Liver (tissue), 9 donors: ENCODE results near the gene WDR46. TPM values are rescaled to one million over a fixed set of nuclear protein-coding genes. Genes with fewer than 3 reads are reported as not detected.

Source experiments
- DNase-seq: peaks from one replicate; pipeline ENCODE4 v3.0.0-alpha.2; 2017; ENCODE audit warnings: low spot score
- H3K27ac ChIP-seq, 2 donors: one replicate each; pipeline ENCODE4 v1.7.0; 2013; ENCODE audit warnings: inconsistent platforms in 2 of 2, low read length in 2 of 2, control low read depth in 1 of 2, low read depth in 1 of 2, mild to moderate bottlenecking in 1 of 2
- H3K27me3 ChIP-seq, 4 donors: one replicate each; pipeline versions ENCODE4 v1.6.1 to v1.7.0; 2013; ENCODE audit warnings: low read length in 3 of 4, inconsistent platforms in 1 of 4, mild to moderate bottlenecking in 1 of 4, moderate library complexity in 1 of 4; ENCODE audit not compliant: control insufficient read depth in 4 of 4, insufficient read depth in 4 of 4
- H3K36me3 ChIP-seq, 4 donors: one replicate each; pipeline versions ENCODE4 v1.6.1 to v1.7.0; 2013; ENCODE audit warnings: low read length in 3 of 4, mild to moderate bottlenecking in 3 of 4, low read depth in 1 of 4, moderate library complexity in 1 of 4; ENCODE audit not compliant: control insufficient read depth in 4 of 4, insufficient read depth in 3 of 4
- H3K4me1 ChIP-seq, 4 donors: one replicate each; pipeline versions ENCODE4 v1.6.1 to v1.7.0; 2013; ENCODE audit warnings: low read length in 3 of 4, mild to moderate bottlenecking in 3 of 4, moderate library complexity in 1 of 4; ENCODE audit not compliant: control insufficient read depth in 4 of 4, insufficient read depth in 4 of 4
- H3K4me3 ChIP-seq, 3 donors: one replicate each; pipeline versions ENCODE4 v1.6.1 to v1.7.0; 2013; ENCODE audit warnings: low read length in 3 of 3, control low read depth in 1 of 3, low read depth in 1 of 3, mild to moderate bottlenecking in 1 of 3
- H3K9ac ChIP-seq, 2 donors: one replicate each; pipeline ENCODE4 v1.7.0; 2013; ENCODE audit warnings: low read length in 2 of 2, mild to moderate bottlenecking in 2 of 2, moderate library complexity in 2 of 2, control low read depth in 1 of 2, low read depth in 1 of 2
- H3K9me3 ChIP-seq, 4 donors: one replicate each; pipeline versions ENCODE4 v1.6.1 to v1.7.0; 2013; ENCODE audit warnings: low read length in 3 of 4; ENCODE audit not compliant: control insufficient read depth in 4 of 4
- ATF3 ChIP-seq: IDR thresholded peaks from 2 replicates; pipeline ENCODE4 v1.6.1; 2016; ENCODE audit warnings: antibody characterized with exemption
- EGR1 ChIP-seq, 2 donors: IDR thresholded peaks; 2 replicates each; pipeline ENCODE4 v1.6.1; 2016 to 2018; ENCODE audit warnings: antibody characterized with exemption in 2 of 2, low read depth in 2 of 2
- FOXA1 ChIP-seq: IDR thresholded peaks from 2 replicates; pipeline ENCODE4 v1.6.1; 2016; ENCODE audit warnings: antibody characterized with exemption
- FOXA2 ChIP-seq: IDR thresholded peaks from 2 replicates; pipeline ENCODE4 v1.6.1; 2016; ENCODE audit warnings: antibody characterized with exemption
- GABPA ChIP-seq, 2 donors: IDR thresholded peaks in 1 of 2; conservative IDR thresholded peaks in 1 of 2; 2 replicates each; pipeline ENCODE4 v1.6.1; 2016; ENCODE audit warnings: antibody characterized with exemption in 2 of 2, mild to moderate bottlenecking in 1 of 2, moderate library complexity in 1 of 2
- HNF4A ChIP-seq, 2 donors: conservative IDR thresholded peaks; 2 replicates each; pipeline ENCODE4 v1.6.1; 2016; ENCODE audit warnings: antibody characterized with exemption in 2 of 2, mild to moderate bottlenecking in 2 of 2
- HNF4G ChIP-seq: IDR thresholded peaks from 2 replicates; pipeline ENCODE4 v1.6.1; 2016; ENCODE audit warnings: antibody characterized with exemption
- JUND ChIP-seq, 2 donors: IDR thresholded peaks; 2 replicates each; pipeline ENCODE4 v1.6.1; 2016; ENCODE audit warnings: antibody characterized with exemption in 2 of 2
- MAX ChIP-seq: IDR thresholded peaks from 2 replicates; pipeline ENCODE4 v1.6.1; 2016; ENCODE audit warnings: antibody characterized with exemption
- NR2F2 ChIP-seq: IDR thresholded peaks from 2 replicates; pipeline ENCODE4 v1.6.1; 2016; ENCODE audit warnings: antibody characterized with exemption
- RAD21 ChIP-seq, 2 donors: IDR thresholded peaks; 2 replicates each; pipeline ENCODE4 v1.6.1; 2016; ENCODE audit warnings: antibody characterized with exemption in 2 of 2, mild to moderate bottlenecking in 2 of 2
- REST ChIP-seq: IDR thresholded peaks from 2 replicates; pipeline ENCODE4 v1.6.1; 2016; ENCODE audit warnings: antibody characterized with exemption, mild to moderate bottlenecking
- RXRA ChIP-seq, 2 donors: IDR thresholded peaks; 2 replicates each; pipeline ENCODE4 v1.6.1; 2017 to 2018; ENCODE audit warnings: antibody characterized with exemption in 2 of 2, mild to moderate bottlenecking in 1 of 2
- SP1 ChIP-seq: IDR thresholded peaks from 2 replicates; pipeline ENCODE4 v1.6.1; 2018; ENCODE audit warnings: antibody characterized with exemption, mild to moderate bottlenecking
- TAF1 ChIP-seq: conservative IDR thresholded peaks from 2 replicates; pipeline ENCODE4 v1.6.1; 2016; ENCODE audit warnings: antibody characterized with exemption, mild to moderate bottlenecking
- YY1 ChIP-seq: IDR thresholded peaks from 2 replicates; pipeline ENCODE4 v1.6.1; 2016; ENCODE audit warnings: antibody characterized with exemption, mild to moderate bottlenecking
- ZBTB33 ChIP-seq: IDR thresholded peaks from 2 replicates; pipeline ENCODE4 v1.6.1; 2016; ENCODE audit warnings: antibody characterized with exemption
- WGBS: extraction: QIAGEN DNeasy Blood & Tissue Kit; methylation state at CpG from one replicate; pipeline ENCODE4 v1.1.7; 2013; 5-methylcytosine and 5-hydroxymethylcytosine counted together
- polyA plus RNA-seq, 2 donors: library from polyadenylated mRNA; stranded (reverse) in 1 of 2; unstranded in 1 of 2; fragments of 200-250 nt in 1 of 2; fragments of >200 nt in 1 of 2; fragmentation: Nextera tagmentation in 1 of 2; extraction: Ambion mirVana in 1 of 2; gene quantifications; one replicate each; pipeline versions ENCODE4 v1.2.1 to v1.2.3, GENCODE V29; 2013 to 2015
- total RNA-seq, 2 donors: library from RNA; depleted of rRNA; stranded (reverse); fragments of >200 nt; gene quantifications; one replicate each; pipeline ENCODE4 v1.2.3, GENCODE V29; 2014
- donor health status: healthy.
- donor health status: healthy.
- donor health status: healthy.
- donor health status: healthy.
- donor health status: healthy.

The WDR46 gene
- total and polyA plus RNA-seq, 4 donors: 17.9 to 30.2 (median 25.7) TPM

GRCh38 chr6:33313105-33313708 is 24.2 kb upstream of the WDR46 start (continued):
- no peak for TF ChIP-seq JUND (IDR thresholded peaks at IDR 0.05)
- no peak for TF ChIP-seq SP1
- TF ChIP-seq RAD21 (IDR thresholded peaks at IDR 0.05): no peak

GRCh38 chr6:33312361-33313104 is 23.5 kb upstream of the WDR46 start:
- DNase-seq: peak; percentile 69
- TF ChIP-seq EGR1 (IDR thresholded peaks at IDR 0.05; ENCODE audit: low read depth in 2 of 2): no peak
- peak; percentile 88 to 98 for TF ChIP-seq RXRA (IDR thresholded peaks at IDR 0.05)
- peak in 1 of 2 donors; percentile 45 for TF ChIP-seq GABPA (IDR thresholded peaks at IDR 0.05 in 1 of 2, conservative IDR thresholded peaks at IDR 0.05 in 1 of 2)
- peak; percentile 9 for TF ChIP-seq MAX
- TF ChIP-seq TAF1: no peak
- peak; percentile 20 for TF ChIP-seq SP1
- Histone ChIP-seq H3K4me1 (peaks cover 11 to 38% (median 25%) of the 10 kb centered on the region in 4 donors), H3K27ac (peak overlapping the region; percentile 98 to 99), H3K9ac (peak overlapping the region; percentile 87 to 90), H3K36me3 (peaks cover 0 to 5% (median 0%) of the 10 kb centered on the region in 4 donors), H3K9me3 (no peaks in the 10 kb centered on the region), H3K27me3 (no peaks in the 10 kb centered on the region), H3K4me3 (peak overlapping the region; percentile 66 to 96 (median 88))
- 3% methylated on average over 29 of the region's 29 CpGs for WGBS

- Histone ChIP-seq H3K4me1 (peaks cover 0 to 4% (median 1%) of the 10 kb centered on the region in 4 donors), H3K27ac (no peak overlapping the region), H3K9me3 (no peaks in the 10 kb centered on the region), H3K36me3 (peaks cover 6 to 24% (median 15%) of the 10 kb centered on the region in 4 donors), H3K27me3 (no peaks in the 10 kb centered on the region), H3K4me3 (no peak overlapping the region), H3K9ac (no peak overlapping the region)
- DNase-seq: no peak
- WGBS: 95% methylated on average over 4 of the region's 4 CpGs
- no peak for TF ChIP-seq ZBTB33
- TF ChIP-seq FOXA1: no peak
- TF ChIP-seq RXRA (IDR thresholded peaks at IDR 0.05): no peak
- no peak for TF ChIP-seq YY1
- TF ChIP-seq FOXA2: no peak
- TF ChIP-seq REST: no peak
- TF ChIP-seq NR2F2: no peak
- TF ChIP-seq HNF4G: no peak
- no peak for TF ChIP-seq EGR1 (IDR thresholded peaks at IDR 0.05; ENCODE audit: low read depth in 2 of 2)
- TF ChIP-seq ATF3: no peak
- no peak for TF ChIP-seq JUND (IDR thresholded peaks at IDR 0.05)
- no peak for TF ChIP-seq SP1
- TF ChIP-seq HNF4A (conservative IDR thresholded peaks at IDR 0.05): no peak
- TF ChIP-seq GABPA (IDR thresholded peaks at IDR 0.05 in 1 of 2, conservative IDR thresholded peaks at IDR 0.05 in 1 of 2): no peak
- no peak for TF ChIP-seq TAF1
Observed at GRCh38 chr6:33306356-33306755, 17.3 kb upstream of the WDR46 start.
